Right lung (tissue), 5 donors: ENCODE results near the gene TMEM132D. TPM values are rescaled to one million over a fixed set of nuclear protein-coding genes. Genes with fewer than 3 reads are reported as not detected.

ENCODE experiments used
- DNase-seq, 2 donors: peaks; one replicate each; pipeline ENCODE4 v3.0.0-alpha.2; 2013
- polyA plus RNA-seq, 5 donors: library from polyadenylated mRNA; unstranded; fragments of 120-200 nt; gene quantifications; one replicate each; pipeline versions ENCODE4 v1.2.1 to v1.2.3, GENCODE V29; 2013; ENCODE audit warnings: inconsistent platforms in 1 of 5, low replicate concordance in 1 of 5; ENCODE audit not compliant: insufficient read length in 5 of 5, insufficient read depth in 1 of 5

TMEM132D gene
- polyA plus RNA-seq, 5 donors: 0.28 to 2.1 (median 0.79) TPM

GRCh38 chr12:129101816-129102215 lies 802.0 kb downstream of the TMEM132D start:
- no peak for DNase-seq

- DNase-seq: no peak
These were observed 802.4 kb downstream of the TMEM132D start for GRCh38 chr12:129101404-129101803.

DNA sequence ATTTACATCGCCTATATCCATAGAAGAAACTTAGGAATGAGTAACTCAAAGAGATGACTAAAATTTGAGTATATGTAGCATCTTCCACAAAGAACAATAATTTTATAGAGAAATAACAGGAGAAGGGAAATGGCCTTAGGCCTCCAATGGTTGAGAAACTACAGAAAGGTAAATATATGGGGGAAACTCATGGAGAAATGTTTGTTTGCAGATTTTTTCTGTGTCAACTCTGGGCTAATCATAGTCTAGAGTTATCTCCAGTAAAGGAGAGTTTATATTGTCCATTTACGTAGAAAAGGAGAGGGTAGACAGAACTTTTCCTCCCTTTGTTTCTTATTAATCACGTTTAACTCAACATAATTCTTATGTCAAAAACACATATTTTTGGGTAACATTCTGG lies 806.4 kb downstream of the TMEM132D start:
- no peak for DNase-seq

DNA sequence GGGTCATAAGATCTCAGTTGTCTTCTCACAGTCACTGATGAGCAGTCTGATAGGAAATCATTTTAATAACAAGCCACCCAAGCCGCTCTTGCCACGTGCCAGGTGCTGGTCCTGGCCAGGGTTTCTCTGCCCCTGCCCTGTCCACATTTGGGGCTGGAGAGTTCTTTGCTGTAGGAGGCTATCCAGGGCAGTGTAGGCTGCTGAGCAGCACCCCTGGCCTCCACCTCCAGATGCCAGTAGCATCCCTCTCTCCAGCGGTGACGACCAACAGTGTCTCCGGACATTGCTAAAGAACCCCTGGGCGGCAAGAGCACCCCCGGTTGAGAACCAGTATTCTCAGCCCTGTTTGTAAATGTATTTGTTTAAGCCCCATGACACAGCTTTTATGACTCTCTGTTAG lies 806.9 kb downstream of the TMEM132D start:
- DNase-seq: no peak

DNA sequence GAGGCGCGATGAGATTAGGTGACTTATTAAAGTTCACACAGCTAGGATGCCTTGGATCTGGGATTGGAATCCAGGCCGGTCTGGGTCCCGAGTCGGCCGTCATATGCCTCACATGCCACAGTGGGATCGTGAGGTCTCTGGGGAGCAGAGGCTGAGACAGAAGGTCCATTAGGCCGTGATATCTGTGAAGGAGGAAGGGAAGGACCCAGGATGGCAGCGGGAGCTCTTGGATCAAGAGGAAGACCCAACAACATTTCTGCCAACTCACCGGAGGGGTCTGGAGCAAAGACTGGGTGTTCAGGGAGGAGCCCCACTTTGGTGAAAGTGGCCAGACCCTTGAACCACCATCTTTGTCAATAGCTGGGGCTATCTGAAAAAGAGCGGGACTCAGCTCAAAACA lies 807.6 kb downstream of the TMEM132D start:
- DNase-seq: no peak

DNA sequence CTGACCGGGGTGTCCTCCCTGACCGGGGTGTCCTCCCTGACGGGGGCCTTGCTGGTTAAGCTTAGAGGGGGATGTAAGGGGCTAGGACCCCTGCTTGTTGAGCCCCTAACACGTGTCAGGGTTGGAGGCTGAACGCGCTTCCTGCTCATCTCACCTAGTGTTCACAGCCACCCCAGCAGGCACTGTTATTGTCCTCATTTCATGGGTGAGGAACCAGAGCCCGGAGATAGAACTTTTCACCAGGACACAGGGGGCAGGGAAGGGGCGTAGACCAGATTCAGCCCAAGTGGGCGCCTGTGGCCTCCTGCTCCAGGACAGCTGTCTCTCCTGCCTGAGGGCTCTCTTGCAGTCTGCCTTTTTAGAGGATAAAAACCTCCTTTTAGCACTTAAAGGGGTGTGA lies 814.2 kb downstream of the TMEM132D start:
- no peak for DNase-seq

DNA sequence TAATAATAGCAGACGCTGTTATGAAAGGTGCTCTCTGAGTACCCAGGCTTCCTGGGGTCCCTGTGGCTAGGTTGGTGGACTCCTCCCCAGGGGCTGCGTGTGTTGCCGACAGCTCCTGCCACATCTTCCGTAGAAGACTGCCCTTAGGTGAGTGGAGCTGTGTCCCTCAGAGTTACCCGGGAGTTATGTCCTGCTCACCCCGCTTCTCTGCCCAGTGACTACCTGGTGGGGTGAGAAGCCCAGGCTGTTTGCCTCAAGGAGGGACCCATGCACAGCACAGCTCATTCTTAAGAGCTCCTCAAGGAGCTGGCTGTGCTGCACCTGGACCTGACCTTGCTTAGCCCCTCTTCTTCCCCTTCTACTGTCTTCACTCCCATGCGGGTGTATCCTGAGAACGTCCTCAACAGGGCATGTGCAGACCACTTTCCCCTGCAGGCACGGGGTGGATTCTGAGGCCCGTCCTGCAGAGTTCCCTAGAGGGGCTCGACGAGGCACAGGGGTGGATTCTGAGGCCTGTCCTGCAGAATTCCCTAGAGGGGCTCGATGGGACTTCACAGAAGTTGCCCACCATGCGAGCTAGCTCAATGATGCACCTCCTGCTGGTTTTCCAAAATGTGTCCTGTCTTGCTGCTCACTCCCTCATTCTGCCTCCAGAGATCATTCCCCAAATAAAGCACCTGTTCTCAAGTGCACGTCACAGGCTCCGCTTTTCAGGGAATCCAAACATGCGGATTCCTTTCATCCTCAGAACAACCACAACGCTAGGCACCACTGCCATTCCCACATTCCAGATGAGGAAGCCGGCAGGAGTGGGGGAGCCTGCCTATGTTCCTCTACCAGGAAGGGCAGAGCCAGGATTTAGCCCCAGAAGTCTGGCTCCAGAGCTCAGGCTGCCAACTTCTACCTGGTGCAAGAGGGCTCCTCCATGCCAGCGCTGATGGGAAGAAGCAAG lies 818.7 kb downstream of the TMEM132D start:
- no peak for DNase-seq

GRCh38 chr12:129083121-129083840 lies 820.5 kb downstream of the TMEM132D start:
- no peak for DNase-seq

GRCh38 chr12:129082441-129082840 lies 821.4 kb downstream of the TMEM132D start:
- no peak for DNase-seq

GRCh38 chr12:129081755-129082250 lies 822.0 kb downstream of the TMEM132D start:
- DNase-seq: no peak

GRCh38 chr12:129080821-129081220 lies 823.0 kb downstream of the TMEM132D start:
- DNase-seq: no peak

DNA sequence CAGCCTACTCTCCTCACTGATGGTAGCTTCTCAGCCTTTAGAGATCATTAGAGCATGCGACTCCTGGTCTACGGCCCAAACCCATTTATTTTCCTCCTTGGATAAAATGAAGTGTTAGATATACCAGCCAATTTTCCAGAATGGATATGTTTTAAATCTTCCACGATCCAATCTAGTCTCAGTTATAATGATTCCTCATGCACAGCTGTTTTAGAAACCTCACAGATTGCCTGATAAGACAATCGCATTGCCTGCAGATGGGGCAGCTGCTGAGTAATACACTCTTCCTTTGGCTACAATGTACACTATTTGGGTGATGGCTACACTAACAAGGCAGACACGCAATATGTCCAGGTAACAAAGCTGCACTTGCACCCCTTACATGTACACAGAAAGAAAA lies 823.4 kb downstream of the TMEM132D start:
- no peak for DNase-seq

DNA sequence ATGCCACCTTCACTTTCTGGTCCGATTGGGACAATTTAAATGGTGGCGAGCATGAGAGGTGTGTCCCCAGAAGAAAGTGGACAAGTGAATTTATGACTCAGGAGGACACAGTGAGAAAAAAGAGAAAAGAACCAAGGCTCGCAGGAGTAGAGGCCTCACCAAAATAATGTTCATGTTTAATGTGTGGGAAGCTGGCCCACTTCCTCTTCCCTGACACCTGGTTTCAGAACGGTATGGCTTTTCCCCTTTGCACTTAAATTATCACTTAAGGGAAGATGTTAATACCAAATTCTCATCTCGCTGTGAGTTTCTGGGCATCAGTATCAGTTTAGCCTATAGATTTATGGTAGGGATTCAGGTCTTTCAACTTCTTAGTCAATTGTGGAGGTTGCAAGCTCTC lies 824.1 kb downstream of the TMEM132D start:
- no peak for DNase-seq

- no peak for DNase-seq
These were observed 827.1 kb downstream of the TMEM132D start for GRCh38 chr12:129076441-129077320.

GRCh38 chr12:129075460-129076208 lies 828.2 kb downstream of the TMEM132D start:
- no peak for DNase-seq

- DNase-seq: no peak
These were observed 829.4 kb downstream of the TMEM132D start for GRCh38 chr12:129074379-129074778.

DNA sequence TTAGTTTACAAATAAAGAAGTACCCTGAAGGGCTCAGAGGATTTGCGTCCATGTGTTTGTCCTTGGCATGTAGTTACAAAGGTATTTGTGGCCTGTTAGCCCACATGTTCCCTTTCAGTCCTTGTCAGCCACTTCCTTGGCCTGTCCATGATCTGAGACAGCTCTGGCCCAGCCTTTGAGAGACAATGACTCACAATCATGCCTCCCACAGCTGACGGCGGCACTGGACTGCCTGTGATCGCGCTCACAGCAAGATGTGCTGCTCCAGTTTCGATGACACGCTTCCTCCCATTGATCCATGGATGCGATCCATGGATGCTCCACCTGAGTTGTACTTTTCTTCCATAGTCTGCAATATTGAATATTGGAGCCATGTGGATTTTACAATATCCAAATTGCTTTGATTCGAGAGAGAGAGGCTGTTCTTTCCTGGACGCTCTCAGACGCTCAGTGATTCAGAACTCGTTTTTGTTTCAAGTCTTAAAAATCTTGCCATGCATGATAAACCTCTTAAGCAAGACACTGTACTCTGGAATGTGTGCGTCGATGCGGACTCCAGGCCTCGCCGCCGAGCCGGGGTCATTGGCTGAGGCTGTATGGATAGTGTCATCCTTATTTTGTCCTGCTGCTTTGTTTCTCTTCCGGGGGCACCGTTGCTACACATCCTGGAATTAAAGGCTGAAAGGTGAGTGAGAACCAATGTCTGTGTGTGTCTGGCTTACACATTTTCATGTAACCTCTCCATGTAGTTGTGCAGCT lies 830.5 kb downstream of the TMEM132D start:
- DNase-seq: no peak

GRCh38 chr12:129071362-129071761 lies 832.5 kb downstream of the TMEM132D start:
- no peak for DNase-seq

- no peak for DNase-seq
These were observed 833.9 kb downstream of the TMEM132D start for GRCh38 chr12:129069886-129070285.

DNA sequence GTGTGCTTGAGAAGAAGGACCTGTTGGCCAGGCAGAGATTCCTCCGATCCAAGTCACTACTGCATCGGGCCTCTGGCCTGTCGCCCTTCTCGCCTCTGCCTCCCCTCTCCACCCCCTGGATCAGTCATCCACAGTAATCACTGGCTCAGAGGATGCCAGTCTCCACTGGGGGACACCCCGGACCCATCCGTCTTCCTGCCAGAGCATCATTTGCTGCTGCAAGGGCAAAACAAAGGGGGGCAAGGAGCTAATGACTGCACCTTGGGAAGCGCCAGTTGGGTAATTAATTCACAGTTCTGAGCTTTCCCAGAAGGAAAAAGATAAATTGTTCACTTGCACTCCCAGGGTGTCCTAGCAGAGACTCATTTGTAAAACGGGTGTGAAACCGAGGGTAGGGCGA lies 835.1 kb downstream of the TMEM132D start:
- no peak for DNase-seq
